ENCODE results near the gene IMMP2L. TPM values are rescaled to one million over a fixed set of nuclear protein-coding genes. Genes with fewer than 3 reads are reported as not detected.

The IMMP2L gene
- total and polyA plus RNA-seq, 2 of the 4 experiments (the other 2 are of a cell fraction), result 5.8 to 9.3 TPM

DNA sequence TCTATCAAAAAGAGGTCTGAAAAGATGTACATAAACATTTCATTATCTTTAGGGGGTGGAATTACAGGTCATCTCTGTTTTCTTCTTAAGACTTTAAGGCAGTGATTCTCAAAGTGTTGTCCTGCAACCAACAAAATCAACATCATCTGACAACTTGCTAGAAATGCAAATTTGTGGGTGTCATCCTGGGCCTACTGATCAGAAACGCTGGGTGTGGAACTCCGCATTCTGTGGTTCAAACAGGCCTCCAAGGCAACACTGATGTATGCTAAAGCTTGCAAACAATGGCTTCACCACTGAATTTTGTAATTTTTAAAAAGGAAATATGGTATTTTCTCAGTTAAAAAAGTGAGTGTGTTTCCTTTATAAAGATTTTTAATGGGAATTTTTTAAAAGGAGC, 873.4 kb downstream of the IMMP2L start:
- H3K14ac ChIP-seq (replicated peaks; ENCODE audit: low read depth, low read length), result no peak overlapping the region
- no peak overlapping the region for H3K4ac ChIP-seq (ENCODE audit: low read depth, low read length)
- TF ChIP-seq CHD1 (IDR thresholded peaks at IDR 0.05; ENCODE audit: low read depth, low read length), result no peak
- no peak for TF ChIP-seq CTCF (conservative IDR thresholded peaks at IDR 0.05; ENCODE audit: low read depth, low read length)
- TF ChIP-seq NFE2L2 (IDR thresholded peaks at IDR 0.05; ENCODE audit: low read depth, low read length), result no peak
- no peak for TF ChIP-seq RAD21 (IDR thresholded peaks at IDR 0.05; ENCODE audit: low read length)
- no peak for TF ChIP-seq BHLHE40 (IDR thresholded peaks at IDR 0.05; ENCODE audit: low read depth, low read length)
- TF ChIP-seq, protein P1, sequence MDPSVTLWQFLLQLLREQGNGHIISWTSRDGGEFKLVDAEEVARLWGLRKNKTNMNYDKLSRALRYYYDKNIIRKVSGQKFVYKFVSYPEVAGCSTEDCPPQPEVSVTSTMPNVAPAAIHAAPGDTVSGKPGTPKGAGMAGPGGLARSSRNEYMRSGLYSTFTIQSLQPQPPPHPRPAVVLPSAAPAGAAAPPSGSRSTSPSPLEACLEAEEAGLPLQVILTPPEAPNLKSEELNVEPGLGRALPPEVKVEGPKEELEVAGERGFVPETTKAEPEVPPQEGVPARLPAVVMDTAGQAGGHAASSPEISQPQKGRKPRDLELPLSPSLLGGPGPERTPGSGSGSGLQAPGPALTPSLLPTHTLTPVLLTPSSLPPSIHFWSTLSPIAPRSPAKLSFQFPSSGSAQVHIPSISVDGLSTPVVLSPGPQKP (IDR thresholded peaks at IDR 0.05; ENCODE audit: borderline replicate concordance, low read depth, low read length), result no peak
- TF ChIP-seq RCOR1 (IDR thresholded peaks at IDR 0.05; ENCODE audit: insufficient replicate concordance, low read length), result no peak
- TF ChIP-seq POLR2A (IDR thresholded peaks at IDR 0.05; ENCODE audit: low read depth, low read length), result no peak
- no peak for TF ChIP-seq MAZ (IDR thresholded peaks at IDR 0.05; ENCODE audit: borderline replicate concordance, low read depth, low read length)
- no peak for TF ChIP-seq FOS (IDR thresholded peaks at IDR 0.05; ENCODE audit: low read depth, low read length)
- TF ChIP-seq MXI1 (IDR thresholded peaks at IDR 0.05; ENCODE audit: borderline replicate concordance, low read depth, low read length), result no peak
- no peak for TF ChIP-seq CEBPB (IDR thresholded peaks at IDR 0.05; ENCODE audit: low read depth, low read length)
- no peak for TF ChIP-seq RFX5 (IDR thresholded peaks at IDR 0.05; ENCODE audit: low read depth, low read length)
- no peak for TF ChIP-seq SMC3 (IDR thresholded peaks at IDR 0.05; ENCODE audit: low read depth, low read length)
- TF ChIP-seq MAFK (IDR thresholded peaks at IDR 0.05; ENCODE audit: low read depth, low read length), result no peak
- no peak for TF ChIP-seq USF2 (IDR thresholded peaks at IDR 0.05; ENCODE audit: low read depth, low read length)
- no peak overlapping the region for H3K18ac ChIP-seq (ENCODE audit: low read depth, low read length)
- no peaks in the 10 kb centered on the region for H3K9me3 ChIP-seq (ENCODE audit: control insufficient read depth, insufficient read depth, low read length)
- no peak overlapping the region for H3K9ac ChIP-seq (ENCODE audit: low read depth, low read length)
- DNase-seq, result no peak
- no CpG with 5 or more reads among the region's 2 CpGs for WGBS, 2 experiments (ENCODE audit: extremely low coverage in 2 of 2, insufficient read length in 1 of 2)
- ChIA-PET CTCF (interaction anchor here (0.7 kb wide), 1 partner anchor 11 kb away, joined by 4 read pairs; no protein-coding TSS in a partner anchor), POLR2A (ENCODE audit: unreplicated experiment) (no interaction called here)
- H3K4me3 ChIP-seq (ENCODE audit: insufficient read depth, low read depth, low read length), result no peak overlapping the region
- H3K27me3 ChIP-seq (ENCODE audit: control insufficient read depth, insufficient read depth, low read length), result no peaks in the 10 kb centered on the region
- H3K27ac ChIP-seq (ENCODE audit: insufficient read depth, low read length), result no peak overlapping the region
- no peaks in the 10 kb centered on the region; the same call in 1 of the 2 replicates for H3K9me1 ChIP-seq (ENCODE audit: insufficient read depth, low read length)
- H3K4me1 ChIP-seq (ENCODE audit: control insufficient read depth, insufficient read depth, low read length), result no peaks in the 10 kb centered on the region
- no peak overlapping the region for H3K4me2 ChIP-seq (ENCODE audit: low read depth, low read length)
- H2BK5ac ChIP-seq (ENCODE audit: low read depth, low read length, poor library complexity, severe bottlenecking), result no peak overlapping the region
- no peaks in the 10 kb centered on the region for H4K20me1 ChIP-seq (ENCODE audit: insufficient read depth, low read length)
- H2BK20ac ChIP-seq (ENCODE audit: low read depth, low read length), result no peak overlapping the region
- BruUV-seq (replicated peaks), result no TSS peak
- no peak overlapping the region for H2BK120ac ChIP-seq (ENCODE audit: low read depth, low read length)
- in situ Hi-C loops (cut with MboI; ENCODE audit: low sequenced_read_pairs) (no loop called here), dilution Hi-C loops (cut with HindIII; ENCODE audit: low sequenced_read_pairs, unreplicated experiment) (no loop called here), intact Hi-C loops (cut with micrococcal nuclease) (no loop called here)
- no peak overlapping the region for H2AFZ ChIP-seq (replicated peaks; ENCODE audit: low read length, poor library complexity)
- no peak overlapping the region for H2AK5ac ChIP-seq (ENCODE audit: low read depth, low read length)
- no peak overlapping the region for H4K91ac ChIP-seq (ENCODE audit: insufficient read depth, low read depth, low read length)
- H3K56ac ChIP-seq (ENCODE audit: extremely low read depth, insufficient read depth, low read length), result no peak overlapping the region
- H4K5ac ChIP-seq (ENCODE audit: low read depth, low read length), result no peak overlapping the region
- ATAC-seq (ENCODE audit: low read depth), result no peak
- no peak overlapping the region for H2AK9ac ChIP-seq (replicated peaks; ENCODE audit: low read depth, low read length, poor library complexity)
- H3K79me1 ChIP-seq (ENCODE audit: low read depth in 1 of 2, low read length in 2 of 2), result no peaks in the 10 kb centered on the region
- no peaks in the 10 kb centered on the region for H3K36me3 ChIP-seq (ENCODE audit: control insufficient read depth, insufficient read depth, low read length)
- H2BK15ac ChIP-seq (ENCODE audit: low read depth, low read length), result no peak overlapping the region
- H4K8ac ChIP-seq (ENCODE audit: low read depth in 2 of 2, low read length in 2 of 2), result no peak overlapping the region
- H3K23ac ChIP-seq (ENCODE audit: low read depth, low read length), result no peak overlapping the region
